WERI-Rb-1 (cell line): ENCODE results near the gene TMEM260.
A peak's percentile ranks its signal among the peaks of the same experiment; 100 is the strongest.

Experiments
- DNase-seq: peaks from one replicate; pipeline ENCODE4 v3.0.0-alpha.2; 2020
- H3K27ac ChIP-seq: fragments of 250-450 bp; sonication (Bioruptor Pico); 2 replicates; pipeline ENCODE4 v1.5.1; 2020; ENCODE audit warnings: mild to moderate bottlenecking, moderate library complexity
- H3K27me3 ChIP-seq: fragments of 250-450 bp; sonication (Bioruptor Pico); 2 replicates; pipeline ENCODE4 v1.5.1; 2021; ENCODE audit warnings: mild to moderate bottlenecking, low read depth, moderate library complexity; ENCODE audit not compliant: insufficient read depth, severe bottlenecking
- H3K36me3 ChIP-seq: fragments of 250-450 bp; sonication (Bioruptor Pico); 2 replicates; pipeline ENCODE4 v1.5.1; 2020; ENCODE audit warnings: mild to moderate bottlenecking, moderate library complexity
- H3K4me3 ChIP-seq: 2 replicates; pipeline ENCODE4 v1.5.1; 2011; ENCODE audit warnings: low read depth, mild to moderate bottlenecking, control low read depth, low read length
- H3K9me3 ChIP-seq: fragments of 250-450 bp; sonication (Bioruptor Pico); 2 replicates; pipeline ENCODE4 v1.5.1; 2021; ENCODE audit warnings: mild to moderate bottlenecking, moderate library complexity; ENCODE audit not compliant: severe bottlenecking
- CTCF ChIP-seq: IDR thresholded peaks from 2 replicates; pipeline ENCODE4 v1.5.1; 2011; ENCODE audit warnings: low read depth, mild to moderate bottlenecking, control low read depth, inconsistent platforms, low read length

TMEM260 gene

GRCh38 chr14:56650048-56650447 is 70.5 kb downstream of the TMEM260 start:
- TF ChIP-seq CTCF: no peak
- Histone ChIP-seq H3K36me3 (no peaks in the 10 kb centered on the region; the same call in 1 of the 2 replicates), H3K4me3 (no peak overlapping the region), H3K27ac (no peak overlapping the region), H3K27me3 (no peaks in the 10 kb centered on the region), H3K9me3 (no peaks in the 10 kb centered on the region)
- no peak for DNase-seq

- no peak for TF ChIP-seq CTCF
- H3K4me3 ChIP-seq: no peak overlapping the region
These were observed 71.4 kb downstream of the TMEM260 start for GRCh38 chr14:56650979-56651378.

GRCh38 chr14:56657604-56658003 is 78.0 kb downstream of the TMEM260 start:
- DNase-seq: no peak
- H3K9me3 ChIP-seq: no peaks in the 10 kb centered on the region
- no peaks in the 10 kb centered on the region for H3K36me3 ChIP-seq
- H3K27ac ChIP-seq: no peak overlapping the region
- no peak for TF ChIP-seq CTCF
- H3K4me3 ChIP-seq: no peak overlapping the region
- no peaks in the 10 kb centered on the region for H3K27me3 ChIP-seq

More at GRCh38 chr14:56650979-56651378, 71.4 kb downstream of the TMEM260 start:
- H3K36me3 ChIP-seq: no peaks in the 10 kb centered on the region; the same call in 1 of the 2 replicates
- no peaks in the 10 kb centered on the region for H3K9me3 ChIP-seq
- DNase-seq: no peak
- H3K27me3 ChIP-seq: no peaks in the 10 kb centered on the region
- H3K27ac ChIP-seq: no peak overlapping the region

- DNase-seq: peak; percentile 79
- H3K36me3 ChIP-seq: no peaks in the 10 kb centered on the region
- no peaks in the 10 kb centered on the region for H3K27me3 ChIP-seq
- H3K4me3 ChIP-seq: peak overlapping the region; percentile 42
- peak overlapping the region; percentile 74 for H3K27ac ChIP-seq
- TF ChIP-seq CTCF: no peak
- H3K9me3 ChIP-seq: no peaks in the 10 kb centered on the region
These were observed 79.8 kb downstream of the TMEM260 start for GRCh38 chr14:56659378-56659777.

GRCh38 chr14:56659964-56660551 is 80.5 kb downstream of the TMEM260 start:
- peak overlapping the region; percentile 42 for H3K4me3 ChIP-seq
- TF ChIP-seq CTCF: peak; percentile 73

More at GRCh38 chr14:56659964-56660551, 80.5 kb downstream of the TMEM260 start:
- DNase-seq: no peak
- H3K9me3 ChIP-seq: peaks cover 2% of the 10 kb centered on the region
- H3K36me3 ChIP-seq: no peaks in the 10 kb centered on the region
- H3K27ac ChIP-seq: peak overlapping the region; percentile 74; the same call in 1 of the 2 replicates
- H3K27me3 ChIP-seq: no peaks in the 10 kb centered on the region
